Stimulated activated CD8-positive, alpha-beta memory T cell treated with anti-CD3 and anti-CD28 coated beads, Interleukin-15, amount 100 ng/mL, for 24 hours (primary cell): Measurements from ENCODE around the gene MAGEB17.
"Not testable (repeated sequence)": the region's sequence is repeated elsewhere in the genome, so short reads cannot be mapped to it uniquely, and the experiment has no call there.

ENCODE experiments used
- DNase-seq: peaks from one replicate; pipeline ENCODE4 v3.0.0-alpha.2; 2020; ENCODE audit warnings: low read depth

MAGEB17 gene

DNA sequence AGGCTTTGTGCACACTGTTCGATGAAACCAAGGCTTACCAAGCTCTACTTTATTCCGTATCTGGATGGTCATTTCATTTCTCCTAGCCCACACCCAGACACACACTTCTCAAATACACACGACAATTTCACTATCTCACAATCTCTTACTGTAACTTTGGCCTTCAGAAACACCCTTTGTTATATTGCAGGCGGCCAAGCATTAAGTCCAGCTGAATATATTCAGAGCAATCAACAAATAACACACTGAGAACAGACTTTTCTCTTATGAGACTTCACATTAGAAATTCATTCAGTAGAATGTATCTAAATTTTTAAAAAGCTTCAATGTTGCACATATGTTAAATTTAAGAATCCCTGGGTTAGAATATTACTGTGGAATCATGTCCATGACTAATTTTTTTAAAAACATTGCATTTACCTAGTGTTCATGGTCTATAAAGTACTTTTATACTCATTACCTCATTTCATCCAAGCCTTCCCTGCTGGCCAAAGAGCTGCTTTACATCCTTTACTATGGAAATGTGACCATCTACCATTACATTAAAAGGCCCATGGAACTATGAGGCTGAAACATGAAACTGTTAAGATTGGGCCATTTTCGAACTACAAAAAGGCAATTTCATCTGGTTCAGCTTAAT lies 10.5 kb upstream of the MAGEB17 start:
- DNase-seq, result no peak

DNA sequence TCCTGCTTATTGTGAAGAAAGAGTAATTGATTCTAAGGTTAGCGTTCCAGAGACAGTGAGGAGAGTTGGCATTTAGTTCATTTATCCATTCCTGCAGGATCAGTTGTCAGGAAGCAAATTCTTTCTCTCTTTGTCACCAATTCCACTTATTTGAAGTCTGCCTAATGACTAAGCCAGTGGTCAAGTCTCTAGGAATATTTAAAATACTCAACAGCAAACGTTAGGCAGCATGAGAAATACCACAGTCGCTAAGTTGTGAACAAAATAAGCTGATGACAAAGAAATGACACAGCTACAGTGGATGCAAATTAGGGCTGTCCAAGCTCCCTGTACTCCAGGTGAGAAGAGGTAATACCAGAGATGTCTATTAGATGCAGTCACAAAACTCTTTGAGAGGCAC lies 6.6 kb upstream of the MAGEB17 start:
- DNase-seq, result no peak

GRCh38 chrX:16161173-16161572 lies 6.1 kb upstream of the MAGEB17 start:
- not testable (repeated sequence) for DNase-seq

DNA sequence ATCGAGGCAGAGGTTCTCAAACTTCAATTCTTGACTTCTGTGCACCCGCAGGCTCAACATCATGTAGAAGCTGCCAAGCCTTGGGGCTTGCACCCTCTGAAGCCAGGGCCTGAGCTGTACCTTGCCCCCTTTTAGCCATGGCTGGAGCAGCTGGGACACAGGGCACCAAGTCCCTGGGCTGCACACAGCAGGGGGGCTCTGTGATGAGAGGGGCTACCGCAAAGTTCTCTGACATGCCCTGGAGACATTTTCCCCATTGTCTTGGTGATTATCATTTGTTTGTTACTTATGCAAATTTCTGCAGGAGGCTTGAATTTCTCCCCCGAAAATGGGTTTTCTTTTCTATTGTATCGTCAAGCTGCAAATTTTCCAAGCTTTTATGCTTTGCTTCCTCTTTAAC lies 4.9 kb upstream of the MAGEB17 start:
- no peak for DNase-seq

DNA sequence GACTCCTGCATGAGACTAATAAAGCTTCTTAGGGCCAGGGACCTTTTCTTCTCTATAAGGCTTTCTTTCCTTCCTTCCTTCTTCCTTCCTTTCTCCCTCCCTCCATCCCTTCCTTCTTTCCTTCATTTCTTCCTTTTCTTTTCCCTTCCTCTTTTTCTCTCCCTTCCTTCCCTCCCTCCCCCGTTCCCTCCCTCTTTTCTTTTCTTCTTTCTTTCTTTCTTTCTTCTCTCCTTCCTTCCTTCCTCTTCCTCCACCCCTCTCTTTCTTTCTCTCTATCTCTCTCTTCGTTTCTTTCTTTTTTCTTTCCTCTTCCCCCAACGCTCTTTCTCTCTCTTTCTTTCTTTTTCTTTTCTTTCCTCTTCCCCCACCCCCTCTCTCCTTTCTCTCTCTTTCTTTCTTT lies 2.5 kb upstream of the MAGEB17 start:
- no peak for DNase-seq

DNA sequence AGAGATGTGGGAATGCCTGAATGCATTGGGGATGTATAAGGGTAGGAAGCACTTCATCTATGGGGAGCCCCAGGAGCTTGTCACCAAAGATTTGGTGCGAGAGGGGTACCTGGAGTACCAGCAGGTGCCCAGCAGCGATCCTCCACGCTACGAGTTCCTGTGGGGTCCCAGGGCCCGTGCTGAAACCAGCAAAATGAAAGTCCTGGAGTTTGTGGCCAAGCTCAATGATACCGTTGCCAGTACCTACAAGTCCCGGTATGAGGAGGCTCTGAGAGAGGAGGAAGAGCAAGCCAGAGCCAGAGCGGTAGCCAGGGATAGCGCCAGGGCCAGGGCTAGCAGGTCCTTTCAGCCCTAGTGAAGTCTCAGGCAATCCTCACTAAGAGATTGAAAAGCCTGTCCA lies 3.8 kb downstream of the MAGEB17 start:
- DNase-seq, result no peak

GRCh38 chrX:16171944-16172343 lies 4.7 kb downstream of the MAGEB17 start:
- no peak for DNase-seq

- no peak for DNase-seq
Observed at GRCh38 chrX:16172391-16172790, 5.1 kb downstream of the MAGEB17 start.

DNA sequence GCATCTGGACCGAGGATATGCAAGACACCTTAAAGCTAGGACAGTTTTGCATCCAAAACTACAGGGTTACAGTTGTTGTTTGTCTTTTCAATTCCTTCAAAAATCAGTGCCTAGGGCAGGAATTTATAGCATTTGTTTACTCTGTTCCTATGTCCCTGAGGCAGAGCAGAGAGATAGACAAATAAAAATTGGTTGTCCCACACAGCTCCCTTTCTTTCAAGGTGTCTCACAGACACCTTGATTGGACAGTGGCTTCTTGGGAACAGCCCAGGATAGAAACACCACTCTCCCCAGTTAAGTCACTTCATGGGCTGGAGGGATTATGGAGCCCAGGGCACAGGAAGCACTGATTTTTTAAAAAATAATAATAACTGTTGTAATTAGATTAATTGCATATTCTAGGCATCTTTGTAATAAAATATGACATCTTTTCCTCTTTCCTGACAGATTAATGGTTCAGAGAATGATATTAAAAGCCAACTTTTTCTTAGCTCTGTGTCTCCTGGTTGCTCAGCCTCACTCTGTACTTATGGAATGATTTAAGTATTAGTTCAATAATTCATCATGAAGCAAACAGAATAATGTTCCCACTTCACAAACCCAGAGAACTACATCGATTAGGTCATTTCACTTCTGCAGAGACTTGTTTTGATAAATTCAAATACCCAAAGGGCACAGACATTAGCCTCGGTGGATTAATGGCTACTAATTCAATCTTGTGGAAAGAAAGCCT lies 8.2 kb downstream of the MAGEB17 start:
- no peak for DNase-seq

- DNase-seq, result no peak
Observed at GRCh38 chrX:16177260-16177659, 10.0 kb downstream of the MAGEB17 start.

DNA sequence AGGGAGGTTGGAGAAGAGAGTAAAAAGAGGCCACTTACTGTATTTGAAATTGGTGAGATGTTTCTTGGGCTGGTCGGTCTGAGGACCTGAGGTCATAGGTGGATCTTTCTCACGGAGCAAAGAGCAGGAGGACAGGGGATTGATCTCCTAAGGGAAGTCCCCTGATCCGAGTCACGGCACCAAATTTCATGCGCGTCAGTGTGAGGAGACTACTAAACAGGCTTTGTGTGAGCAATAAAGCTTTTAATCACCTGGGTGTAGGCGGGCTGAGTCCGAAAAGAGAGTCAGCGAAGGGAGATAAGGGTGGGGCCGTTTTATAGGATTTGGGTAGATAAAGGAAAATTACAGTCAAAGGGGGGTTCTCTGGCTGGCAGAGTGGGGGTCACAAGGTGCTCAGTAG lies 16.6 kb downstream of the MAGEB17 start:
- not testable (repeated sequence) for DNase-seq

DNA sequence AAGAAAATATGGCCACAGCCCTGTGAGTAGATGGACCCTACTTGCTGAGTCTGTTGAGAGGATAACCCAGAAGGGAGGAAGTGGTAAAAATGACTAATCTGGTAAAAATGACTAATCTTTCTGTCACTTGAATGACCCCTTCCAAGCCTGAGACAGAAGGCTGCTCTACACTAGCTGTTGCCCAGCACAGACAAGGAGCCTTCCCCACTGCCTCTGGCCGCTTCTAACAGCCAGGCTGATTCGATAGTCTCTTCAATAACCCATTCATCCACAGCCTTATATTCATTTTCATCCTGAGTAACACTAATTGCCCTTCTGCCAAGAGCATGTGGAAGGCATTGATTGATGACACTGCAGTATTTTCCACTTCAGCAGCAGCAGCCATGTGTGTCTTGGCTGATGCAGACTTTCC lies 18.4 kb downstream of the MAGEB17 start:
- DNase-seq, result no peak

DNA sequence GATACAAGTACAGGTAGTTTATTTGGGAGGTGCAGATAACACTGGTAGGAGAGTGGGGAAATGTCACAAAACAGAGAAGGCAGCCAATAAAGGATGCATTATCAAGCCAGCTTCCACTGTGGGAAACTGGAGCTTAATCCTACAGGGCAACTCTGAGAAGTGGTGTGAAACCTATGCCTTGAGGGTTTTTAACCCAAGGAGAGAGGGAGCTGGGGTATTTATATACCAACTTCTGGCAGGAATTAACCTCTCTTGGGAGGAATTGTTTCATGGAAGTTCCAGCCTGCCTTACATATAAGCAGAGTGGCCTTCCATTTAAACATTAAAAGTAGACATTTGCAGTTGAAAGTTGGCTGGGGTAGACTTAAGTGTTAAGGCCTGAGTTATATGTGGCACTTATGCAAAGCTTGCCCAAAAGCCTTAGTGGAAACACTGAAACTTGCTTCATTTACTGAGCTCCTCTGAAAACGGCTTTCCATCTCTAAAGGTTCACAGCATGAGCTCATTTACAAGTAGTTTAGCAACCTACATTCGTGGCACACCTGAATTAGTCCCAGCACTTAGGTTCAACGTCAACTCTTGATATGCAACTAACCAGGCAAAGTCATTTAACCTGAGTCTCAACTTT lies 19.2 kb downstream of the MAGEB17 start:
- DNase-seq, result no peak

DNA sequence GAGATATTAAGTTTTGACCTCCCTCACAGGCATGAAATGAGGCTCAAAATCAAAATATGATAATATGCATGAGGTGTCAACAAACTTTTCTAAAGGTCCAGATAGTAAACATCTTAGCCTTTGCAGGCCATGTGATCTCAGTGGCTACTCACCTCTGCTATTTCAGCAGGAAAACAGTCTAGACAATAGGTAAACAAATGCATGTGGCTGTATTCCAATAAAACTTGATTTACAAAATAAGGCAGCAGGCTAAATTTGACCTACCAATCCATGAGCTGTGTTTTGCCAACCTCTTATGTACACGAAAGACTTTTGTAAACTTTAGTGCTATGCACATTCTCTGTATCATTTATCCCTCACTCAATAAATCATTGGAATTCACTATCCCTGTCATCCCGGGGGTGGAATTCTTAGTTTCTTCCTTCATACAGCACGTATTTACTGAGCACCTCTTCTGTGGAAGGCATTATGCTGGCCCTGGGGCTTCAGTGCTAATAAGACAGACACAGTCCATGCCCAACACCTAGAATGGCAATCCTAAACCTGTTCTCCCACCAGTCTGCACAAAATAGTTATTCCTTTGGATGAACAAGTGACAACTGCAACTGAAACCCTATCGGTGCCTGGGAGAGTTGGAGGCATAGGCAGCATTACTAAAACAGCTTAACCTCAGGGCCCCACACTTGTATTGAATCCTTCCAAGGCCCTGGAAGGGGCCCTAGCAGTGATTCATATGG lies 19.9 kb downstream of the MAGEB17 start:
- no peak for DNase-seq

DNA sequence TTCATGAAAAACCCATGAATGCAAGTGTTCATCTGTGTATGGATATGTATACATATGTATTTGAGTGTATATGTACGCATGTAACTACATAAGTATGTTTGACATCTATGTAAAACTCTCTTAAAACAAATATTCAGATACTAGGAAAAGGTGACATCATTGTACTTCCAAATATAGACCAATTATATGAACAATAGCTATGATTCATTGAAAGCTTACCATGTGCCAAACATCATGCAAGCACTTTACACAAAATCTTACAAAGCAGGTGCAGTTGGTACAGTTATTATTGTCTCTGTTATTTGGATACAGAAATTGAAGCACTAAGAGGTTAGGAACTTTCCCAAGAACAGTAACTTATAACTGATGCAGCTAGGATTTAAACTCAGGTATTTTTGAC lies 21.4 kb downstream of the MAGEB17 start:
- no peak for DNase-seq

- no peak for DNase-seq
Observed at GRCh38 chrX:16191605-16192004, 24.3 kb downstream of the MAGEB17 start.

DNA sequence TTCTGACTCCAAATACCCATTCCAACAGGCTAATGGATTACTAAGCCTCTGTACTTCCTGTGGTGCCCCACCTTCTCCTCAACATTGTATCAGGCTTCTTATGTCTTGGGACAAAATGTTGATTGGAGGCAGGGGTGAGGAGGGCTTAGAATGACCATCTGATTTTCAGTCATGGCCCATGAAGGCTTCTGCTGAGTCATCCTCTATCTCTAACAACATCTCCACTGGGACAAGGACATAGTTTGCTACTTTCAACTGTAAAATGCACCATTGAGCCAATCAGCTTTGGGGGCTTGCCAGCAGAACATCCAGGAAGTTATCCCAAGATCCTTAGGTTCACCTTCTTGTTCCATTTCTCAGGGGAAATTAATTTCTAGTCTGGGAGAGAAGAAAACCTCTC lies 29.5 kb downstream of the MAGEB17 start:
- no peak for DNase-seq

DNA sequence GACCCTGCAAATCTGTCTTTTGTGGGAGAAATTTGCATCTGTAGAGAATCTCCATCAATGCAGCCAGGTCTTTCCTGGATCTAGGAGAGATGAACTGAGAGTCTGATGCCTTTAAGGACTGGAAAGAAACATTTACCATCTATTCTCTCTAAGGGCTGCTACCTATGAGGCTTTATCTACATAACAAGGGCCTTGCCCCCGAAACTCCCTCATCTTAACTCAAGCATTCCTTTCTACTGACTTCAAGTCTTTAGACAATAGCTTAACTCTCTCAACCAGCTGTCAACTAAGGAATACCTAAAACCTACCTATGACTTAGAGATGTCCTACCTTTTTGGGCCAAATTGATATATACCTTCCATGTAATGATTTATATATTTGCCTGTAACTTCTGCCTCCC lies 32.1 kb downstream of the MAGEB17 start:
- no peak for DNase-seq

DNA sequence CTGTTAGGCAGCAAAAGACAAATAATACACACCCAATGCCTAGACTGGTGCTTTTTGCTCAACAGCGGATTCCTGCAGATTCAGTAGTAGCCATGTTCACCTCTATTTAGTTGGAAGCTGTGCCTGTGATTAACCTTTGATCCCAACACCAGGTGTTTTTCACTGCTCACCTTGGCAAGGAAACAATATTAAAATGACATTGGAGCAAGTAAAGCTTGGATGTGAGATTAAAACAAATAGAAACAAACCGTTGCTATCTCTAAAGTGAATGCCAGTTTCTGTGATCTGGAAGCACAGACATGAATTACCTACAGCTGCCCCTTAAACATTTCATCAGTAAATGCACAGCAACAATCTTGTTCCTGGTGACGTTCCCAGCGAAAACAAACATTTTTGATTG lies 35.7 kb downstream of the MAGEB17 start:
- DNase-seq, result no peak

DNA sequence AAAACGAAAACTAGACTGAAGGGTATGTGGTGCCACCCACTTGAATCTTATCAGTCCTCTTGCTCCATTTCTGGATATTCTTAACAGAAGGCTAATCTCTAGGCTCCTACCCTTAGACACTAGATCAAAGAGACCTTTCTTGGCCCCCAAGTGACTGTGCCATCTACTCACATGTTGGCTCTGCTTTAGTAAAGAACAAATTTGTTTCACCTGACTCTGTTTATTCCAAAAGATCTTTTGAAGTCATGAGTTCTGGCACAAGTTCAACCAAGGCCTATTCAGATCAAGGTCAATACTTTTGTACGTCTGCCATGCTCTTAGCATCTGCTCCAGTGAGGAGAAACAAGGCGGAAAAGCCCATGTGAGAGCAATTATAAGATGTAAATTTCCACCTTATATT lies 37.3 kb downstream of the MAGEB17 start:
- no peak for DNase-seq

GRCh38 chrX:16205840-16206239 lies 38.6 kb downstream of the MAGEB17 start:
- DNase-seq, result no peak

GRCh38 chrX:16207634-16208033 lies 40.4 kb downstream of the MAGEB17 start:
- no peak for DNase-seq

DNA sequence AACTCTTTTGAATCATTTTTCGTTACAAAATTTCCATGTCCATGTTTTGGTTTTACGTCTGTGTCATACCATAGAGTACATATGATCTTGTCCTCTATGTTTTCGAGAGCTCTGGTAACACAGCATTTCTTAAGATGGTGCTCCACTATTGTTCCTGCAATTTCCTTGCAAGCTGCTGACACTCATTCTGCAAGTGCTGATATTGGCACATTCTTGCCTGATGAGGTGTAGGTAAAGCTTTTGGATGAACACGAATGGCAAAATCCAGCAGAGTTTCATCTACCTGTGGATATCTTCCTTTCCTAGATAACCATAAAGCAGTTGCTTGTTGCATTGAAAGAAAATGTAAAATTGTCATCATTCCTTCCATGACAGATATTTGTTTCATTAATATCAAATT lies 41.3 kb downstream of the MAGEB17 start:
- no peak for DNase-seq
